Lower lobe of right lung (tissue), 2 donors: ENCODE results near the gene MXD3. TPM values are rescaled to one million over a fixed set of nuclear protein-coding genes. Genes with fewer than 3 reads are reported as not detected.
"Not testable (repeated sequence)": the region's sequence is repeated elsewhere in the genome, so short reads cannot be mapped to it uniquely, and the experiment has no call there.

Source experiments
- ATAC-seq, 2 donors: fragments of 200-7000 bp; cut with Tn5 transposase; one replicate each; pipeline ENCODE4 v1.9.1; 2020 to 2022; ENCODE audit warnings: mild to moderate bottlenecking in 2 of 2, moderate library complexity in 2 of 2
- DNase-seq: peaks from one replicate; pipeline ENCODE4 v3.0.0-alpha.2; 2020
- H3K27ac ChIP-seq: fragments of 200-600 bp; one replicate; pipeline ENCODE4 v1.8.0; 2022
- H3K27me3 ChIP-seq: fragments of 200-600 bp; one replicate; pipeline ENCODE4 v1.8.0; 2022; ENCODE audit warnings: low read depth
- H3K36me3 ChIP-seq: fragments of 200-600 bp; one replicate; pipeline ENCODE4 v1.8.0; 2022; ENCODE audit warnings: mild to moderate bottlenecking
- H3K4me1 ChIP-seq: fragments of 200-600 bp; one replicate; pipeline ENCODE4 v1.8.0; 2022
- H3K4me3 ChIP-seq: fragments of 200-600 bp; one replicate; pipeline ENCODE4 v1.8.0; 2022; ENCODE audit warnings: mild to moderate bottlenecking
- H3K9me3 ChIP-seq: fragments of 200-600 bp; one replicate; pipeline ENCODE4 v1.8.0; 2022
- CTCF ChIP-seq: fragments of 200-600 bp; IDR thresholded peaks from one replicate; pipeline ENCODE4 v1.8.0; 2022; ENCODE audit warnings: antibody characterized with exemption, mild to moderate bottlenecking
- intact Hi-C: fragments of 100-400 bp; cut with DNase I; formaldehyde crosslinking; loops from one replicate; pipeline ENCODE4 v1.11.0; 2022
- total RNA-seq: library from RNA; stranded (reverse); fragmentation: NEBNext Ultra II Directional; extraction: Animal tissue kit (Norgen Biotek cat#: 25700); gene quantifications from one replicate; pipeline ENCODE4 v1.2.1, GENCODE V29; 2021
- donor health status: DM: no; HTN: yes; CAD: no; lungs with severe emphysema.

MXD3 gene
- total RNA-seq, 1 donor from 2014 or later = 10.8 TPM

GRCh38 chr5:177349762-177350161, 38.1 kb upstream of the MXD3 start:
- H3K4me1 ChIP-seq = peaks cover 43% of the 10 kb centered on the region
- peak overlapping the region; percentile 88 for H3K4me3 ChIP-seq
- no peaks in the 10 kb centered on the region for H3K9me3 ChIP-seq
- DNase-seq = no peak
- TF ChIP-seq CTCF = no peak
- no peak for ATAC-seq
- intact Hi-C loops = no loop called here
- H3K27me3 ChIP-seq = no peaks in the 10 kb centered on the region
- H3K27ac ChIP-seq = no peak overlapping the region
- H3K36me3 ChIP-seq = peaks cover 42% of the 10 kb centered on the region

GRCh38 chr5:177349362-177349647, 37.6 kb upstream of the MXD3 start:
- H3K9me3 ChIP-seq = no peaks in the 10 kb centered on the region
- peaks cover 47% of the 10 kb centered on the region for H3K36me3 ChIP-seq
- no peak for DNase-seq
- H3K4me3 ChIP-seq = no peak overlapping the region
- no peaks in the 10 kb centered on the region for H3K27me3 ChIP-seq
- H3K4me1 ChIP-seq = peaks cover 43% of the 10 kb centered on the region
- no peak for TF ChIP-seq CTCF
- H3K27ac ChIP-seq = no peak overlapping the region
- ATAC-seq = no peak
- intact Hi-C loops = no loop called here

GRCh38 chr5:177347699-177348098, 36.0 kb upstream of the MXD3 start:
- no peak overlapping the region for H3K4me3 ChIP-seq
- TF ChIP-seq CTCF = no peak
- peaks cover 43% of the 10 kb centered on the region for H3K4me1 ChIP-seq
- H3K36me3 ChIP-seq = peaks cover 62% of the 10 kb centered on the region
- DNase-seq = peak; percentile 4
- no peak for ATAC-seq
- intact Hi-C loops = no loop called here
- no peak overlapping the region for H3K27ac ChIP-seq
- no peaks in the 10 kb centered on the region for H3K27me3 ChIP-seq
- H3K9me3 ChIP-seq = no peaks in the 10 kb centered on the region

- H3K4me3 ChIP-seq = no peak overlapping the region
- TF ChIP-seq CTCF = no peak
- no peaks in the 10 kb centered on the region for H3K9me3 ChIP-seq
- peaks cover 43% of the 10 kb centered on the region for H3K4me1 ChIP-seq
- H3K27me3 ChIP-seq = no peaks in the 10 kb centered on the region
- intact Hi-C loops = no loop called here
- no peak for ATAC-seq
- H3K36me3 ChIP-seq = peaks cover 71% of the 10 kb centered on the region
- DNase-seq = no peak
- H3K27ac ChIP-seq = no peak overlapping the region
These were observed 35.1 kb upstream of the MXD3 start for GRCh38 chr5:177346820-177347219.

GRCh38 chr5:177344891-177345290, 33.2 kb upstream of the MXD3 start:
- H3K4me1 ChIP-seq = peaks cover 32% of the 10 kb centered on the region
- ATAC-seq = no peak
- no peak for TF ChIP-seq CTCF
- no peak overlapping the region for H3K27ac ChIP-seq
- H3K4me3 ChIP-seq = no peak overlapping the region
- H3K9me3 ChIP-seq = no peaks in the 10 kb centered on the region
- DNase-seq = peak; percentile 6
- no peaks in the 10 kb centered on the region for H3K27me3 ChIP-seq
- H3K36me3 ChIP-seq = peaks cover 78% of the 10 kb centered on the region
- intact Hi-C loops = no loop called here

GRCh38 chr5:177343777-177344176, 32.1 kb upstream of the MXD3 start:
- Histone ChIP-seq H3K27me3 (no peaks in the 10 kb centered on the region), H3K4me3 (no peak overlapping the region), H3K36me3 (peaks cover 75% of the 10 kb centered on the region), H3K27ac (no peak overlapping the region), H3K9me3 (no peaks in the 10 kb centered on the region), H3K4me1 (peaks cover 21% of the 10 kb centered on the region)
- intact Hi-C loops = no loop called here
- no peak for TF ChIP-seq CTCF
- DNase-seq (peak; percentile 10), ATAC-seq (no peak)

- peaks cover 16% of the 10 kb centered on the region for H3K4me1 ChIP-seq
- intact Hi-C loops, H3K27ac ChIP-seq, H3K4me3 ChIP-seq, H3K9me3 ChIP-seq, ATAC-seq, H3K27me3 ChIP-seq: not testable (repeated sequence)
- DNase-seq = peak; percentile 9
- peaks cover 77% of the 10 kb centered on the region for H3K36me3 ChIP-seq
These were observed 31.3 kb upstream of the MXD3 start for GRCh38 chr5:177343000-177343399.
